DND-41 (cell line): ENCODE results near the gene TBC1D4.

Experiments
- ATAC-seq: fragments of 200-7000 bp; cut with Tn5 transposase; 3 replicates; pipeline ENCODE4 v1.9.1; 2021; ENCODE audit warnings: low read depth; ENCODE audit not compliant: insufficient read depth
- DNase-seq: peaks from one replicate; pipeline ENCODE4 v3.0.0-alpha.2; 2020
- H2AFZ ChIP-seq: 2 replicates; pipeline ENCODE4 v1.6.0; 2012; ENCODE audit warnings: low read depth, low read length
- H3K27ac ChIP-seq: 2 replicates; pipeline ENCODE4 v1.5.1; 2012; ENCODE audit warnings: low read length, inconsistent platforms
- H3K27me3 ChIP-seq: fragments of 200-600 bp; sonication (generic); 2 replicates; pipeline ENCODE4 v1.6.0; 2012; ENCODE audit warnings: low read length, mild to moderate bottlenecking, inconsistent platforms; ENCODE audit not compliant: insufficient read depth, poor library complexity
- H3K36me3 ChIP-seq: 2 replicates; pipeline ENCODE4 v1.5.1; 2012; ENCODE audit warnings: low read length, inconsistent platforms; ENCODE audit not compliant: insufficient read depth
- H3K4me1 ChIP-seq: 2 replicates; pipeline ENCODE4 v1.5.1; 2012; ENCODE audit warnings: mild to moderate bottlenecking, low read length; ENCODE audit not compliant: insufficient read depth
- H3K4me2 ChIP-seq: 2 replicates; pipeline ENCODE4 v1.6.0; 2012; ENCODE audit warnings: mild to moderate bottlenecking, moderate library complexity, low read length, inconsistent platforms; ENCODE audit not compliant: insufficient read depth
- H3K4me3 ChIP-seq, 2 experiments: fragments of 200-600 bp in 1 of 2; shearing (Covaris generic) in 1 of 2; 2 replicates each; pipeline ENCODE4 v1.5.1; 2012 to 2016; ENCODE audit warnings: inconsistent platforms in 2 of 2, low read length in 2 of 2, mild to moderate bottlenecking in 2 of 2, low read depth in 1 of 2, moderate library complexity in 1 of 2
- H3K79me2 ChIP-seq: 2 replicates; pipeline ENCODE4 v1.6.0; 2012; ENCODE audit warnings: low read length, inconsistent platforms; ENCODE audit not compliant: insufficient read depth
- H3K9ac ChIP-seq: 2 replicates; pipeline ENCODE4 v1.6.0; 2012; ENCODE audit warnings: low read depth, mild to moderate bottlenecking, inconsistent platforms, low read length, moderate library complexity
- H3K9me3 ChIP-seq: 2 replicates; pipeline ENCODE4 v1.5.1; 2012; ENCODE audit warnings: low read length, moderate library complexity, mild to moderate bottlenecking, inconsistent platforms; ENCODE audit not compliant: insufficient read depth, severe bottlenecking
- H4K20me1 ChIP-seq: 2 replicates; pipeline ENCODE4 v1.6.0; 2012; ENCODE audit warnings: low read length; ENCODE audit not compliant: insufficient read depth
- CTCF ChIP-seq: IDR thresholded peaks from 2 replicates; pipeline ENCODE4 v1.5.1; 2012; ENCODE audit warnings: borderline replicate concordance, low read length, moderate library complexity, mild to moderate bottlenecking; ENCODE audit not compliant: poor library complexity, severe bottlenecking; ENCODE audit errors: extremely low read depth
- EZH2 ChIP-seq: IDR thresholded peaks from 3 replicates; pipeline ENCODE4 v1.6.1; 2012; ENCODE audit warnings: borderline replicate concordance, low read depth, mild to moderate bottlenecking, moderate library complexity, low read length, inconsistent platforms; ENCODE audit not compliant: severe bottlenecking

Gene TBC1D4

GRCh38 chr13:75383064-75383715 lies 98.8 kb downstream of the TBC1D4 start:
- Histone ChIP-seq H3K9ac (no peak overlapping the region), H3K27me3 (no peaks in the 10 kb centered on the region), H2AFZ (no peak overlapping the region), H3K36me3 (no peaks in the 10 kb centered on the region), H3K4me2 (no peak overlapping the region), H3K4me3 (no peak overlapping the region), H3K27ac (no peak overlapping the region), H3K4me1 (no peaks in the 10 kb centered on the region), H3K9me3 (no peaks in the 10 kb centered on the region), H4K20me1 (no peaks in the 10 kb centered on the region), H3K79me2 (no peaks in the 10 kb centered on the region)
- ATAC-seq, result no peak
- DNase-seq, result no peak
- TF ChIP-seq EZH2 (no peak), CTCF (no peak)

- Histone ChIP-seq H3K9me3 (no peaks in the 10 kb centered on the region), H4K20me1 (no peaks in the 10 kb centered on the region), H3K4me3 (no peak overlapping the region), H3K27ac (no peak overlapping the region), H3K79me2 (no peaks in the 10 kb centered on the region), H3K9ac (no peak overlapping the region), H3K36me3 (no peaks in the 10 kb centered on the region), H3K27me3 (no peaks in the 10 kb centered on the region), H2AFZ (no peak overlapping the region), H3K4me1 (no peaks in the 10 kb centered on the region), H3K4me2 (no peak overlapping the region)
- DNase-seq (no peak), ATAC-seq (no peak)
- no peak for TF ChIP-seq EZH2
Measured at GRCh38 chr13:75378301-75378700, 103.7 kb downstream of the TBC1D4 start.

- no peak overlapping the region for H3K27ac ChIP-seq
- no peaks in the 10 kb centered on the region for H3K4me1 ChIP-seq
- TF ChIP-seq CTCF (no peak), EZH2 (no peak)
- no peaks in the 10 kb centered on the region for H3K79me2 ChIP-seq
- no peak overlapping the region for H3K4me3 ChIP-seq
- ATAC-seq (no peak), DNase-seq (no peak)
- H4K20me1 ChIP-seq, result no peaks in the 10 kb centered on the region
- no peaks in the 10 kb centered on the region for H3K9me3 ChIP-seq
- no peaks in the 10 kb centered on the region for H3K27me3 ChIP-seq
- no peak overlapping the region for H3K4me2 ChIP-seq
- H3K9ac ChIP-seq, result no peak overlapping the region
- H3K36me3 ChIP-seq, result no peaks in the 10 kb centered on the region
- no peak overlapping the region for H2AFZ ChIP-seq
Measured at GRCh38 chr13:75376792-75377402, 105.1 kb downstream of the TBC1D4 start.

GRCh38 chr13:75375329-75375728 lies 106.6 kb downstream of the TBC1D4 start:
- H3K4me2 ChIP-seq, result no peak overlapping the region
- no peaks in the 10 kb centered on the region for H3K36me3 ChIP-seq
- ATAC-seq, result no peak

More at GRCh38 chr13:75375329-75375728, 106.6 kb downstream of the TBC1D4 start:
- H3K27ac ChIP-seq, result no peak overlapping the region
- H3K79me2 ChIP-seq, result no peaks in the 10 kb centered on the region
- H3K9me3 ChIP-seq, result no peaks in the 10 kb centered on the region
- H3K4me1 ChIP-seq, result no peaks in the 10 kb centered on the region
- no peak for TF ChIP-seq EZH2
- TF ChIP-seq CTCF, result no peak
- no peak overlapping the region for H2AFZ ChIP-seq
- H4K20me1 ChIP-seq, result no peaks in the 10 kb centered on the region; the same call in 1 of the 2 replicates
- no peaks in the 10 kb centered on the region for H3K27me3 ChIP-seq
- no peak overlapping the region for H3K4me3 ChIP-seq
- DNase-seq, result no peak
- H3K9ac ChIP-seq, result no peak overlapping the region
